Loucy (cell line): ENCODE measurements around the gene SOBP.

Experiments used
- H2AFZ ChIP-seq: fragments of 200-600 bp; sonication (generic); 2 replicates; pipeline ENCODE4 v1.6.0; 2016; ENCODE audit warnings: antibody characterized with exemption, mild to moderate bottlenecking, low read length, moderate library complexity
- H3F3A ChIP-seq: fragments of 200-600 bp; 2 replicates; pipeline ENCODE4 v1.6.0; 2016; ENCODE audit warnings: antibody characterized with exemption, low read depth, mild to moderate bottlenecking
- H3K27me3 ChIP-seq: fragments of 200-600 bp; sonication (generic); 2 replicates; pipeline ENCODE4 v1.6.1; 2014; ENCODE audit warnings: low read length, mild to moderate bottlenecking; ENCODE audit not compliant: insufficient read depth, poor library complexity, severe bottlenecking
- H3K36me3 ChIP-seq: fragments of 200-600 bp; sonication (generic); 2 replicates; pipeline ENCODE4 v1.6.1; 2016; ENCODE audit warnings: low read length; ENCODE audit not compliant: insufficient read depth
- H3K4me1 ChIP-seq: fragments of 200-600 bp; sonication (generic); 2 replicates; pipeline ENCODE4 v1.5.1; 2014; ENCODE audit warnings: low read length, mild to moderate bottlenecking; ENCODE audit not compliant: insufficient read depth, poor library complexity, severe bottlenecking
- H3K4me2 ChIP-seq: fragments of 200-600 bp; sonication (generic); 2 replicates; pipeline ENCODE4 v1.6.0; 2014; ENCODE audit warnings: antibody characterized with exemption, low read length, low read depth, mild to moderate bottlenecking; ENCODE audit not compliant: poor library complexity, severe bottlenecking
- H3K4me3 ChIP-seq: fragments of 200-600 bp; sonication (generic); 2 replicates; pipeline ENCODE4 v1.5.1; 2014; ENCODE audit warnings: low read length, mild to moderate bottlenecking, mixed read lengths; ENCODE audit not compliant: poor library complexity, severe bottlenecking
- H3K79me2 ChIP-seq: fragments of 200-600 bp; sonication (generic); 2 replicates; pipeline ENCODE4 v1.6.1; 2014; ENCODE audit warnings: low read length; ENCODE audit not compliant: insufficient read depth
- H3K9ac ChIP-seq: fragments of 200-600 bp; sonication (generic); 2 replicates; pipeline ENCODE4 v1.6.0; 2014; ENCODE audit warnings: mild to moderate bottlenecking, low read depth, low read length, moderate library complexity; ENCODE audit not compliant: poor library complexity, severe bottlenecking
- H3K9me2 ChIP-seq: fragments of 200-600 bp; sonication (generic); replicated peaks from 2 replicates; pipeline ENCODE4 v1.6.1; 2016; ENCODE audit warnings: low read depth, low read length, mixed read lengths
- H3K9me3 ChIP-seq: fragments of 200-600 bp; sonication (generic); 2 replicates; pipeline ENCODE4 v1.6.1; 2014; ENCODE audit warnings: mild to moderate bottlenecking, antibody characterized with exemption, low read length, low read depth; ENCODE audit not compliant: insufficient read depth
- H4K20me1 ChIP-seq: fragments of 200-600 bp; sonication (generic); 2 replicates; pipeline ENCODE4 v1.6.0; 2014; ENCODE audit warnings: antibody characterized with exemption, low read length, mild to moderate bottlenecking; ENCODE audit not compliant: insufficient read depth, poor library complexity, severe bottlenecking
- CTCF ChIP-seq: fragments of 200-600 bp; sonication (generic); conservative IDR thresholded peaks from 2 replicates; pipeline ENCODE4 v1.5.1; 2014; ENCODE audit warnings: mild to moderate bottlenecking, antibody characterized with exemption, low read length
- EZH2phosphoT487 ChIP-seq: fragments of 200-600 bp; IDR thresholded peaks from 2 replicates; pipeline ENCODE4 v1.6.1; 2018; ENCODE audit warnings: antibody characterized with exemption, mild to moderate bottlenecking, moderate library complexity, borderline replicate concordance

The SOBP gene

GRCh38 chr6:107611094-107611810, 121.3 kb downstream of the SOBP start:
- Histone ChIP-seq H3K36me3 (no peaks in the 10 kb centered on the region), H2AFZ (no peak overlapping the region), H3K27me3 (no peaks in the 10 kb centered on the region), H4K20me1 (no peaks in the 10 kb centered on the region), H3K9me3 (no peaks in the 10 kb centered on the region), H3K9me2 (no peaks in the 10 kb centered on the region), H3K9ac (no peak overlapping the region), H3K4me1 (peaks cover 3% of the 10 kb centered on the region), H3K4me2 (no peak overlapping the region), H3F3A (no peaks in the 10 kb centered on the region), H3K79me2 (no peaks in the 10 kb centered on the region), H3K4me3 (no peak overlapping the region)
- TF ChIP-seq EZH2phosphoT487, result no peak
- no peak for TF ChIP-seq CTCF

GRCh38 chr6:107612762-107613415, 123.0 kb downstream of the SOBP start:
- Histone ChIP-seq H3K9me3 (no peaks in the 10 kb centered on the region), H3K4me1 (peaks cover 18% of the 10 kb centered on the region), H3K27me3 (no peaks in the 10 kb centered on the region), H3K9ac (no peak overlapping the region), H2AFZ (no peak overlapping the region), H3K4me3 (no peak overlapping the region), H3K79me2 (no peaks in the 10 kb centered on the region), H3F3A (peaks cover under 1% of the 10 kb centered on the region; the same call in 1 of the 2 replicates), H4K20me1 (no peaks in the 10 kb centered on the region), H3K4me2 (no peak overlapping the region), H3K36me3 (no peaks in the 10 kb centered on the region), H3K9me2 (no peaks in the 10 kb centered on the region)
- no peak for TF ChIP-seq CTCF
- TF ChIP-seq EZH2phosphoT487, result no peak

- no peak overlapping the region for H3K9ac ChIP-seq
- no peaks in the 10 kb centered on the region for H3K27me3 ChIP-seq
- H3K9me2 ChIP-seq, result no peaks in the 10 kb centered on the region
- H3K4me2 ChIP-seq, result no peak overlapping the region
- H3K4me1 ChIP-seq, result peaks cover 25% of the 10 kb centered on the region
- peaks cover 7% of the 10 kb centered on the region for H3F3A ChIP-seq
- no peaks in the 10 kb centered on the region for H3K36me3 ChIP-seq
- no peak overlapping the region for H2AFZ ChIP-seq
- H3K79me2 ChIP-seq, result no peaks in the 10 kb centered on the region
- no peak overlapping the region for H3K4me3 ChIP-seq
- no peaks in the 10 kb centered on the region for H4K20me1 ChIP-seq
- TF ChIP-seq CTCF (no peak), EZH2phosphoT487 (no peak)
- H3K9me3 ChIP-seq, result no peaks in the 10 kb centered on the region
Observed at GRCh38 chr6:107613651-107614379, 123.9 kb downstream of the SOBP start.
